HG03432 (cell line): ENCODE data around the gene MAGEA12.
"Not testable (repeated sequence)": the region's sequence is repeated elsewhere in the genome, so short reads cannot be mapped to it uniquely, and the experiment has no call there.

Experiments used
- ATAC-seq: cut with Tn5 transposase; IDR thresholded peaks from one replicate; pipeline ENCODE4 v1.9.1; 2021; ENCODE audit warnings: mild to moderate bottlenecking, moderate library complexity; ENCODE audit not compliant: unreplicated experiment

The MAGEA12 gene

DNA sequence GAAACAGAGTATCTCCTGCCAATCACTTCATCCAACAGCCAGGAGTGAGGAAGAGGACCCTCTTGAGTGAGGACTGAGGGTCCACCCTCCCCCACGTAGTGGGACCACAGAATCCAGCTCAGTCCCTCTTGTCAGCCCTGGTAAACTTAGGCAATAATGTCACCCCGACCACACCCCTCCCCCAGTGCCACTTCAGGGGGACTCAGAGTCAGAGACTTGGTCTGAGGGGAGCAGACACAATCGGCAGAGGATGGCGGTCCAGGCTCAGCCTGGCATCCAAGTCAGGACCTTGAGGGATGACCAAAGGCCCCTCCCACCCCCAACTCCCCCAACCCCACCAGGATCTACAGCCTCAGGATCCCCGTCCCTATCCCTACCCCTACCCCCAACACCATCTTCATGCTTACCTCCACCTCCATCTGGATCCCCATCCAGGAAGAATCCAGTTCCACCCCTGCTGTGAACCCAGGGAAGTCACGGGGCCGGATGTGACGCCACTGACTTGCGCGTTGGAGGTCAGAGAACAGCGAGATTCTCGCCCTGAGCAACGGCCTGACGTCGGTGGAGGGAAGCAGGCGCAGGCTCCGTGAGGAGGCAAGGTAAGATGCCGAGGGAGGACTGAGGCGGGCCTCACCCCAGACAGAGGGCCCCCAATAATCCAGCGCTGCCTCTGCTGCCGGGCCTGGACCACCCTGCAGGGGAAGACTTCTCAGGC is at the start of gene MAGEA12, which contains the start of gene CSAG1:
TSS of gene MAGEA12 (plus strand) at position 497 of the 715 bp plus-strand sequence. CDS start 2,405 bp downstream, outside the sequence.
TSS of gene CSAG1 (minus strand) at position 461 of the 715 bp plus-strand sequence. CDS start 1,261 bp downstream, outside the sequence.
- no peak for ATAC-seq

- not testable (repeated sequence) for ATAC-seq
Measured at GRCh38 chrX:152697952-152698931, 35.3 kb upstream of the MAGEA12 start, which contains the start of gene MAGEA3. Gene MAGEA3, plus strand, starts transcription at chrX:152698794. Its CDS starts 2,039 bp downstream, at chrX:152700833.

DNA sequence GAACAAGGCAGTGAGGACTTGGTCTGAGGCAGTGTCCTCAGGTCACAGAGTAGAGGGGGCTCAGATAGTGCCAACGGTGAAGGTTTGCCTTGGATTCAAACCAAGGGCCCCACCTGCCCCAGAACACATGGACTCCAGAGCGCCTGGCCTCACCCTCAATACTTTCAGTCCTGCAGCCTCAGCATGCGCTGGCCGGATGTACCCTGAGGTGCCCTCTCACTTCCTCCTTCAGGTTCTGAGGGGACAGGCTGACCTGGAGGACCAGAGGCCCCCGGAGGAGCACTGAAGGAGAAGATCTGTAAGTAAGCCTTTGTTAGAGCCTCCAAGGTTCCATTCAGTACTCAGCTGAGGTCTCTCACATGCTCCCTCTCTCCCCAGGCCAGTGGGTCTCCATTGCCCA is 33.2 kb upstream of the MAGEA12 start:
- ATAC-seq = not testable (repeated sequence)

- ATAC-seq = not testable (repeated sequence)
Measured at GRCh38 chrX:152706500-152706899, 27.1 kb upstream of the MAGEA12 start.

- not testable (repeated sequence) for ATAC-seq
Measured at GRCh38 chrX:152709173-152709572, 24.4 kb upstream of the MAGEA12 start, which contains the start of gene CSAG2. Gene CSAG2, minus strand, starts transcription at chrX:152709273. Its CDS starts 161 bp downstream, at chrX:152709112.

DNA sequence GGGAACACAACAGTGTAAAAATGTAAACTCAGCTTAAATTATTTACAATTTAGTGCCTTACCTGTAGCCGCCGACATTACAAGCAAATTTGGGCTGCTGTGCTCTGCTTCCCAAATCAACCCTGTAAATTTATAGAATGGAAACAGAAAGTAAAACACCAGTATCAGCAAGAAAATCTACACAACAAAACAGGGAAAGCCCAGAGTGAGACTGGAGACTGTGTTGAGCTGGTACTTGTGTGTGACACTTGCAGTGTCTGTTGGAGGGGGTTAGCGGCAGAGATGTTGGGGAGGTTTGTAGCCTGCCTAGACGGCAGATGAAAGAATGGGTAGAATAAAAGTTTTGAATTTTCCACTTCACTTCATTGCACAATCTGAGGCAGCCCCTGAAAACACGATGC is 20.4 kb upstream of the MAGEA12 start:
- ATAC-seq = not testable (repeated sequence)

- ATAC-seq = not testable (repeated sequence)
Measured at GRCh38 chrX:152713815-152714787, 19.5 kb upstream of the MAGEA12 start, which contains the start of gene MAGEA2B. Gene MAGEA2B, plus strand, starts transcription at chrX:152714628. Its CDS starts 2,479 bp downstream, at chrX:152717107.

- ATAC-seq = no peak
Measured at GRCh38 chrX:152725409-152725808, 8.1 kb upstream of the MAGEA12 start.

GRCh38 chrX:152734143-152734858 is 744 bp downstream of the MAGEA12 start:
- not testable (repeated sequence) for ATAC-seq

GRCh38 chrX:152735101-152735500 is 1.5 kb downstream of the MAGEA12 start:
- ATAC-seq = no peak

DNA sequence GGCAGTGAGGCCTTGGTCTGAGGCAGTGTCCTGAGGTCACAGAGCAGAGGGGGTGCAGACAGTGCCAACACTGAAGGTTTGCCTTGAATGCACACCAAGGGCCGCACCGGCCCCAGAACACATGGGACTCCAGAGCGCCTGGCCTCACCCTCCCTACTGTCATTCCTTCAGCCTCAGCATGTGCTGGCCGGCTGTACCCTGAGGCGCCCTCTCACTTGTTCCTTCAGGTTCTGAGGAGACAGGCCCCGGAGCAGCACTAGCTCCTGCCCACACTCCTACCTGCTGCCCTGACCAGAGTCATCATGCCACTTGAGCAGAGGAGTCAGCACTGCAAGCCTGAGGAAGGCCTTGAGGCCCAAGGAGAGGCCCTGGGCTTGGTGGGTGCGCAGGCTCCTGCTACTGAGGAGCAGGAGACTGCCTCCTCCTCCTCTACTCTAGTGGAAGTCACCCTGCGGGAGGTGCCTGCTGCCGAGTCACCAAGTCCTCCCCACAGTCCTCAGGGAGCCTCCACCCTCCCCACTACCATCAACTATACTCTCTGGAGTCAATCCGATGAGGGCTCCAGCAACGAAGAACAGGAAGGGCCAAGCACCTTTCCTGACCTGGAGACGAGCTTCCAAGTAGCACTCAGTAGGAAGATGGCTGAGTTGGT is 2.4 kb downstream of the MAGEA12 start:
- no peak for ATAC-seq

DNA sequence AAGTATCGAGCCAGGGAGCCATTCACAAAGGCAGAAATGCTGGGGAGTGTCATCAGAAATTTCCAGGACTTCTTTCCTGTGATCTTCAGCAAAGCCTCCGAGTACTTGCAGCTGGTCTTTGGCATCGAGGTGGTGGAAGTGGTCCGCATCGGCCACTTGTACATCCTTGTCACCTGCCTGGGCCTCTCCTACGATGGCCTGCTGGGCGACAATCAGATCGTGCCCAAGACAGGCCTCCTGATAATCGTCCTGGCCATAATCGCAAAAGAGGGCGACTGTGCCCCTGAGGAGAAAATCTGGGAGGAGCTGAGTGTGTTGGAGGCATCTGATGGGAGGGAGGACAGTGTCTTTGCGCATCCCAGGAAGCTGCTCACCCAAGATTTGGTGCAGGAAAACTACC is 3.0 kb downstream of the MAGEA12 start:
- ATAC-seq = not testable (repeated sequence)

DNA sequence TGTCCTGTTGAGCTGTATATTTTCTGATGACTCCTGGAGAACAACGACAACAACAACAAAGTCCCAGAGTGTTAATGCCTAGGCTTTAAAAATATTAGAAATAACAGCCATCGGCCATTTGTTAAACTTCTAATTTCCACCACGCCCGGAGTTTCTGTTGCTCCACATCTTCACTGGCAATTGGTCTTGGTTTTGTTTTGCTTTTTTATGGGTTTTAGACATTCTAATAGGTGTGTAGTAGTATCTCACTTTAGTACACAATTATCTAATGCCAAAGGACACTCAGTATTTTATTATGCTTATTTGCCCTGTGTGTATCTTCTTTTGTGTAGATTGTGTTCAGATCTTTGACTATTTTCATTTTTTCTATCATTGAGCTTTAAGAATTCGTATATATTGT is 5.0 kb downstream of the MAGEA12 start:
- ATAC-seq = no peak

DNA sequence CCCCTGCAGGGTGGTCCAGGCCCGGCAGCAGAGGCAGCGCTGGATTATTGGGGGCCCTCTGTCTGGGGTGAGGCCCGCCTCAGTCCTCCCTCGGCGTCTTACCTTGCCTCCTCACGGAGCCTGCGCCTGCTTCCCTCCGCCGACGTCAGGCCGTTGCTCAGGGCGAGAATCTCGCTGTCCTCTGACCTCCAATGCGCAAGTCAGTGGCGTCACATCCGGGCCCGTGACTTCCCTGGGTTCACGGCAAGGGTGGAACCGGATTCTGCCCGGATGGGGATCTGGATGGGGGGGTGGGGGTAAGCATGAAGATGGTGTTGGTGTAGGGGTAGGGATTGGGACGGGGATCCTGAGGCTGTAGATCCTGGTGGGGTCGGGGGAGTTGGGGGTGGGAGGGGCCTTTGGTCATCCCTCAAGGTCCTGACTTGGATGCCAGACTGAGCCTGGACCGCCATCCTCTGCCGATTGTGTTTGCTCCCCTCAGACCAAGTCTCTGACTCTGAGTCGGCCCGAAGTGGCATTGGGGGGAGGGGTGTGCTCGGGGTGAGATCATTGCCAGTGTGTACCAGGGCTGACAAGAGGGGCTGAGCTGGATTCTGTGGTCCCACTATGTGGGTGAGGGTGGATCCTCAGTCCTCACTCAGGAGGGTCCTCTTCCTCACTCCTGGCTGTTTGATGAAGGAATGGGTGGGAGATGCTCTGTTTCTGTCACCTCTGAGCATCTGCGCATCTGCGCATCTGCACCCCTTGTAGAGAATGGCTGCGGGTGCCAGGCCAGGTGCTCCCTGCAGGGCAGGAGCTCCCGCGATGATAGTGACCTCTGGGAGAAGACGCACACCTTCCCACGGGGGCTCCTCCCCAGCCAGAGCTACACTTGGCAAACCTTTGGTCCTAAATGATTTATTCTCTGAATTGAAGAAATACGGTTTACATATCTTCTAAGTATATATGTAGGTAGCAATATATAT is 20.4 kb downstream of the MAGEA12 start, which contains the start of gene MAGEA2:
TSS of gene MAGEA2 (minus strand) at position 157 of the 965 bp plus-strand sequence. CDS start 2,479 bp downstream, outside the sequence.
- not testable (repeated sequence) for ATAC-seq

DNA sequence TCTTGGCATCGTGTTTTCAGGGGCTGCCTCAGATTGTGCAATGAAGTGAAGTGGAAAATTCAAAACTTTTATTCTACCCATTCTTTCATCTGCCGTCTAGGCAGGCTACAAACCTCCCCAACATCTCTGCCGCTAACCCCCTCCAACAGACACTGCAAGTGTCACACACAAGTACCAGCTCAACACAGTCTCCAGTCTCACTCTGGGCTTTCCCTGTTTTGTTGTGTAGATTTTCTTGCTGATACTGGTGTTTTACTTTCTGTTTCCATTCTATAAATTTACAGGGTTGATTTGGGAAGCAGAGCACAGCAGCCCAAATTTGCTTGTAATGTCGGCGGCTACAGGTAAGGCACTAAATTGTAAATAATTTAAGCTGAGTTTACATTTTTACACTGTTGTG is 21.3 kb downstream of the MAGEA12 start:
- ATAC-seq = not testable (repeated sequence)

- not testable (repeated sequence) for ATAC-seq
Measured at GRCh38 chrX:152758918-152759317, 25.4 kb downstream of the MAGEA12 start, which contains the start of gene CSAG3. Gene CSAG3, plus strand, starts transcription at chrX:152759218.

GRCh38 chrX:152759544-152759943 is 26.0 kb downstream of the MAGEA12 start:
- ATAC-seq = not testable (repeated sequence)
